K562 (cell line): ENCODE results near the gene NUP98. TPM values are rescaled to one million over a fixed set of nuclear protein-coding genes. Genes with fewer than 3 reads are reported as not detected.
A peak's percentile ranks its signal among the peaks of the same experiment; 100 is the strongest.

Source experiments
- ARID3A ChIP-seq: IDR thresholded peaks from 2 replicates; pipeline ENCODE4 v1.6.1; 2012; ENCODE audit warnings: low read depth, low read length, improper control_type of control experiment, borderline replicate concordance
- CBX5 ChIP-seq: IDR thresholded peaks from 2 replicates; pipeline ENCODE4 v1.6.1; 2014; ENCODE audit warnings: low read depth, borderline replicate concordance
- DACH1 ChIP-seq: fragments of 450-650 bp; IDR thresholded peaks from 2 replicates; pipeline ENCODE4 v1.6.1; 2018; ENCODE audit not compliant: partially characterized antibody
- DPF2 ChIP-seq: fragments of 450-650 bp; IDR thresholded peaks from 2 replicates; pipeline ENCODE4 v1.6.1; 2016
- FOXP4 ChIP-seq: sonication (generic); formaldehyde crosslinking; IDR thresholded peaks from 2 replicates; pipeline ENCODE4 v1.8.0; 2022; ENCODE audit warnings: mild to moderate bottlenecking, missing genetic modification reagents, borderline replicate concordance
- KDM1A ChIP-seq, 2 experiments: fragments of 450-650 bp; IDR thresholded peaks; 2 replicates each; pipeline ENCODE4 v1.6.1; 2016; ENCODE audit warnings: mild to moderate bottlenecking in 2 of 2
- KLF6 ChIP-seq: fragments of 250-450 bp; sonication (Bioruptor Pico); IDR thresholded peaks from 2 replicates; pipeline ENCODE4 v1.4.0; 2020; ENCODE audit warnings: mild to moderate bottlenecking, moderate library complexity, borderline replicate concordance
- MAZ ChIP-seq, 2 experiments: fragments of 450-650 bp in 1 of 2; sonication (generic) in 1 of 2; formaldehyde crosslinking; IDR thresholded peaks in 1 of 2; conservative IDR thresholded peaks in 1 of 2; 2 replicates each; pipeline versions ENCODE4 v1.4.0 to v1.5.0; 2020; ENCODE audit warnings: mild to moderate bottlenecking in 1 of 2, missing genetic modification reagents in 1 of 2
- MITF ChIP-seq: IDR thresholded peaks from 2 replicates; pipeline ENCODE4 v1.6.1; 2014; ENCODE audit warnings: antibody characterized with exemption
- NCOA1 ChIP-seq: fragments of 450-650 bp; IDR thresholded peaks from 2 replicates; pipeline ENCODE4 v1.6.1; 2016; ENCODE audit warnings: low read depth
- RBM14 ChIP-seq: fragments of 200-400 bp; formaldehyde crosslinking; IDR thresholded peaks from 2 replicates; pipeline ENCODE4 v1.6.1; 2018; ENCODE audit warnings: low read depth, mild to moderate bottlenecking, low read length, moderate library complexity, borderline replicate concordance; ENCODE audit not compliant: insufficient read depth
- SREBF1 ChIP-seq: fragments of 150-350 bp; IDR thresholded peaks from 2 replicates; pipeline ENCODE4 v1.6.1; 2014; ENCODE audit warnings: antibody characterized with exemption, low read depth, low read length, borderline replicate concordance
- SRF ChIP-seq, 2 experiments: fragments of 250-450, 450-650 bp in 1 of 2; sonication (Bioruptor Pico) in 1 of 2; sonication (generic) in 1 of 2; formaldehyde crosslinking; IDR thresholded peaks; 2 replicates each; pipeline versions ENCODE4 v1.5.0 to v1.5.1; 2020 to 2022; ENCODE audit warnings: mild to moderate bottlenecking in 1 of 2, missing genetic modification reagents in 1 of 2
- ZBTB43 ChIP-seq: sonication (generic); formaldehyde crosslinking; IDR thresholded peaks from 2 replicates; pipeline ENCODE4 v1.8.0; 2023; ENCODE audit warnings: mild to moderate bottlenecking, missing genetic modification reagents
- ZC3H4 ChIP-seq: sonication (generic); formaldehyde crosslinking; IDR thresholded peaks from 2 replicates; pipeline ENCODE4 v1.9.0; 2021; ENCODE audit warnings: missing genetic modification reagents, borderline replicate concordance
- ZNF134 ChIP-seq: fragments of 250-450 bp; sonication (Bioruptor Pico); conservative IDR thresholded peaks from 2 replicates; pipeline ENCODE4 v1.4.0; 2020
- ZNF324 ChIP-seq: fragments of 250-450 bp; sonication (Bioruptor Pico); IDR thresholded peaks from 2 replicates; pipeline ENCODE4 v1.4.0; 2020; ENCODE audit warnings: mild to moderate bottlenecking
- ZNF511 ChIP-seq: sonication (generic); formaldehyde crosslinking; IDR thresholded peaks from 2 replicates; pipeline ENCODE4 v1.8.0; 2022; ENCODE audit warnings: mild to moderate bottlenecking, missing genetic modification reagents
- polyA plus RNA-seq, 8 experiments: library from polyadenylated mRNA; depleted of rRNA in 4 of 8; stranded (reverse) in 5 of 8; unstranded in 3 of 8; fragments of >200 nt; fragmentation: Nextera tagmentation in 2 of 8; fragmentation: Illumina TruSeq in 1 of 8; extraction: Ambion mirVana in 2 of 8; extraction: Trizol in 1 of 8; gene quantifications; 2 replicates each; pipeline versions ENCODE4 v1.2.1 to v1.2.3, GENCODE V29; 2011 to 2014; ENCODE audit warnings: inconsistent platforms in 1 of 8, missing spikeins in 1 of 8
- total RNA-seq, 7 experiments: library from RNA; depleted of rRNA in 6 of 7; stranded (reverse); fragments of >200 nt in 6 of 7; fragmentation: Illumina TruSeq in 2 of 7; extraction: Trizol in 2 of 7; gene quantifications; 2 replicates each; pipeline versions ENCODE4 v1.2.1 to v1.2.3, GENCODE V29; 2011 to 2021; ENCODE audit warnings: low replicate concordance in 1 of 7

The NUP98 gene
- total and polyA plus RNA-seq, 9 of the 15 experiments (the other 6 are each of a cell fraction or from before 2014, with no cell fraction given), result 45.1 to 196 (median 130) TPM

- TF ChIP-seq CBX5, result peak; percentile 56
- TF ChIP-seq FOXP4 (CRISPR knock-in tag), result no peak
- no peak for TF ChIP-seq ZNF324 (CRISPR knock-in tag)
- peak; percentile 88 for TF ChIP-seq DPF2
- TF ChIP-seq DACH1, result peak; percentile 42
- no peak for TF ChIP-seq RBM14
- no peak for TF ChIP-seq SREBF1
- TF ChIP-seq ZBTB43 (CRISPR knock-in tag), result no peak; the same call in 1 of the 2 replicates
- TF ChIP-seq MITF, result no peak
- TF ChIP-seq MAZ (CRISPR knock-in tag; conservative IDR thresholded peaks at IDR 0.05 in 1 of 2, IDR thresholded peaks at IDR 0.05 in 1 of 2), result peak in 1 of 2 experiments; percentile 53; a peak in 3 of 4 replicates
- TF ChIP-seq KLF6 (CRISPR knock-in tag), result peak; percentile 85; the same call in 1 of the 2 replicates
- peak; percentile 68 for TF ChIP-seq ARID3A
- TF ChIP-seq SRF (CRISPR knock-in tag; IDR thresholded peaks at IDR 0.05), result peak in 1 of 2 experiments; percentile 22; a peak in 1 of 4 replicates
- peak; percentile 77 to 88 for TF ChIP-seq KDM1A (IDR thresholded peaks at IDR 0.05)
- peak; percentile 76; the same call in 1 of the 2 replicates for TF ChIP-seq NCOA1
- TF ChIP-seq ZNF134, result no peak
- TF ChIP-seq ZNF511, result no peak
- no peak for TF ChIP-seq ZC3H4 (CRISPR knock-in tag)
These were observed 37.5 kb upstream of the NUP98 start (continued) for GRCh38 chr11:3834664-3835461.
